Loucy (cell line): ENCODE measurements around the gene ALAS1.

Source experiments
- CTCF ChIP-seq: fragments of 200-600 bp; sonication (generic); conservative IDR thresholded peaks from 2 replicates; pipeline ENCODE4 v1.5.1; 2014; ENCODE audit warnings: mild to moderate bottlenecking, antibody characterized with exemption, low read length
- EZH2phosphoT487 ChIP-seq: fragments of 200-600 bp; IDR thresholded peaks from 2 replicates; pipeline ENCODE4 v1.6.1; 2018; ENCODE audit warnings: antibody characterized with exemption, mild to moderate bottlenecking, moderate library complexity, borderline replicate concordance

- no peak for TF ChIP-seq CTCF
- no peak for TF ChIP-seq EZH2phosphoT487
Measured at GRCh38 chr3:52222319-52223221, 24.6 kb downstream of the ALAS1 start.
